ENCODE measurements around the gene PFDN2. TPM values are rescaled to one million over a fixed set of nuclear protein-coding genes. Genes with fewer than 3 reads are reported as not detected.

The PFDN2 gene
- total and polyA plus RNA-seq, 12 donors, result 33.6 to 452 (median 57.1) TPM

GRCh38 chr1:161153682-161154337 lies 36.0 kb upstream of the PFDN2 start, which contains the start of gene UFC1:
TSS of gene UFC1 (plus strand) at chr1:161153978. CDS start at chr1:161153998, 20 bp downstream.
- Histone ChIP-seq H3K36me3 (replicated peaks in 1 of 2) (peaks cover 0 to 21% of the 10 kb centered on the region in 2 donors), H3K27ac (peak within 1 kb of the TSS; percentile 85 to 95 (median 91)), H3K4me1 (replicated peaks in 1 of 2) (peaks cover 0 to 14% of the 10 kb centered on the region in 2 donors), H3K4me3 (peak within 1 kb of the TSS; percentile 9 to 83 (median 77)), H3K27me3 (no peaks in the 10 kb centered on the region), H3K9me3 (replicated peaks in 1 of 3) (no peaks in the 10 kb centered on the region)
- TF ChIP-seq POLR2A (IDR thresholded peaks at IDR 0.05), result peak in 1 of 2 donors; percentile 45
- no peak for TF ChIP-seq CTCF (IDR thresholded peaks at IDR 0.05)
- intact Hi-C loops (cut with DNase I), result no loop called here
- WGBS, 4 donors, result 0 to 1% (median 0%) methylated on average over 27 to 33 of the region's 33 CpGs
- peak; percentile 72 to 90 (median 83) for DNase-seq

GRCh38 chr1:161153176-161153575 lies 35.3 kb upstream of the PFDN2 start:
- Histone ChIP-seq H3K27me3 (no peaks in the 10 kb centered on the region), H3K36me3 (replicated peaks in 1 of 2) (peaks cover 0 to 15% of the 10 kb centered on the region in 2 donors), H3K27ac (peak overlapping the region in 4 of 5 donors; percentile 85 to 95 (median 92)), H3K4me1 (replicated peaks in 1 of 2) (peaks cover 0 to 10% of the 10 kb centered on the region in 2 donors), H3K9me3 (replicated peaks in 1 of 3) (no peaks in the 10 kb centered on the region), H3K4me3 (peak overlapping the region in 2 of 4 donors; percentile 71 to 83)
- intact Hi-C loops (cut with DNase I), result no loop called here
- peak in 1 of 7 donors; percentile 13 for DNase-seq
- 20 to 23% (median 21%) methylated on average over 9 of the region's 9 CpGs for WGBS, 4 donors
- no peak for TF ChIP-seq POLR2A (IDR thresholded peaks at IDR 0.05)
- no peak for TF ChIP-seq CTCF (IDR thresholded peaks at IDR 0.05)

- no peaks in the 10 kb centered on the region for H3K4me1 ChIP-seq (replicated peaks in 1 of 2)
- no peak overlapping the region for H3K27ac ChIP-seq
- no peaks in the 10 kb centered on the region for H3K36me3 ChIP-seq (replicated peaks in 1 of 2)
- no peaks in the 10 kb centered on the region for H3K9me3 ChIP-seq (replicated peaks in 1 of 3)
- WGBS, 4 donors, result 74 to 85% (median 78%) methylated on average over 3 of the region's 3 CpGs
- DNase-seq, result no peak
- no peak for TF ChIP-seq CTCF (IDR thresholded peaks at IDR 0.05)
- no peak for TF ChIP-seq POLR2A (IDR thresholded peaks at IDR 0.05)
- no peak overlapping the region for H3K4me3 ChIP-seq
- no peaks in the 10 kb centered on the region for H3K27me3 ChIP-seq
- intact Hi-C loops (cut with DNase I), result no loop called here
Observed at GRCh38 chr1:161145832-161146231, 28.0 kb upstream of the PFDN2 start.

- Histone ChIP-seq H3K4me1 (replicated peaks in 1 of 2) (peaks cover 0 to 8% of the 10 kb centered on the region in 2 donors), H3K27me3 (no peaks in the 10 kb centered on the region), H3K36me3 (replicated peaks in 1 of 2) (no peaks in the 10 kb centered on the region), H3K4me3 (no peak overlapping the region), H3K27ac (no peak overlapping the region), H3K9me3 (replicated peaks in 1 of 3) (no peaks in the 10 kb centered on the region)
- intact Hi-C loops (cut with DNase I), result no loop called here
- no peak for DNase-seq
- no peak for TF ChIP-seq POLR2A (IDR thresholded peaks at IDR 0.05)
- TF ChIP-seq CTCF (IDR thresholded peaks at IDR 0.05), result no peak
- WGBS, 4 donors, result 91 to 95% (median 92%) methylated on average over 27 to 29 of the region's 29 CpGs
Observed at GRCh38 chr1:161140755-161141400, 23.0 kb upstream of the PFDN2 start.

All from adrenal gland (tissue), 12 donors.